ENCODE data around the gene POU2F3.

DNA sequence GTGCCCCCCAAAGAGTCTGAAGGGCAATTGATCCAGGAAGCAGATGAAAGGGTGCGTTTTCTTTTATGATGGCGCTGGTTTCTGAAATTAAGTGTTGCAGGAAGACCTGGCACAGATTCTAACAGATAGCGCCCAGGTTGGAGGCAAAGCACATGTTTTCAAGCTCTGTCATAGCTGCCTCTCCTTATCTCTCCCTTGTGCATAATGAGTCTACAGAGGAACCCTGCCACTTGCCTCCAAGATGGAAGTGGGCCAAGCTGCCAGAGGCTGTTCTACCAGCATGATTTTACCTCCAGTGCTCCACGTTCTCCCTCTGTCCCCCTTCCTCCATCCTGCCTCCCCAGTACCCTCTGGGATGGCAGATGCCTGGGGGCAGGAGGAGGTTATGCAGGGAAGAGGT is 55.2 kb downstream of the POU2F3 start:
- TF ChIP-seq, protein P1, sequence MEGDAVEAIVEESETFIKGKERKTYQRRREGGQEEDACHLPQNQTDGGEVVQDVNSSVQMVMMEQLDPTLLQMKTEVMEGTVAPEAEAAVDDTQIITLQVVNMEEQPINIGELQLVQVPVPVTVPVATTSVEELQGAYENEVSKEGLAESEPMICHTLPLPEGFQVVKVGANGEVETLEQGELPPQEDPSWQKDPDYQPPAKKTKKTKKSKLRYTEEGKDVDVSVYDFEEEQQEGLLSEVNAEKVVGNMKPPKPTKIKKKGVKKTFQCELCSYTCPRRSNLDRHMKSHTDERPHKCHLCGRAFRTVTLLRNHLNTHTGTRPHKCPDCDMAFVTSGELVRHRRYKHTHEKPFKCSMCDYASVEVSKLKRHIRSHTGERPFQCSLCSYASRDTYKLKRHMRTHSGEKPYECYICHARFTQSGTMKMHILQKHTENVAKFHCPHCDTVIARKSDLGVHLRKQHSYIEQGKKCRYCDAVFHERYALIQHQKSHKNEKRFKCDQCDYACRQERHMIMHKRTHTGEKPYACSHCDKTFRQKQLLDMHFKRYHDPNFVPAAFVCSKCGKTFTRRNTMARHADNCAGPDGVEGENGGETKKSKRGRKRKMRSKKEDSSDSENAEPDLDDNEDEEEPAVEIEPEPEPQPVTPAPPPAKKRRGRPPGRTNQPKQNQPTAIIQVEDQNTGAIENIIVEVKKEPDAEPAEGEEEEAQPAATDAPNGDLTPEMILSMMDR (conservative IDR thresholded peaks at IDR 0.05 in 1 of 2, IDR thresholded peaks at IDR 0.05 in 1 of 2; ENCODE audit: low read depth in 1 of 2, low read length in 2 of 2): no peak
- no peak for TF ChIP-seq EZH2 (IDR thresholded peaks at IDR 0.05; ENCODE audit: low read length, missing control alignments)
